GM15510 (cell line): Measurements from ENCODE around the gene SLC6A6.

Experiments
- POLR2A ChIP-seq: IDR thresholded peaks from 3 replicates; pipeline ENCODE4 v1.6.1; 2011; ENCODE audit warnings: borderline replicate concordance; ENCODE audit not compliant: insufficient read length; ENCODE audit errors: extremely low read depth

The SLC6A6 gene

DNA sequence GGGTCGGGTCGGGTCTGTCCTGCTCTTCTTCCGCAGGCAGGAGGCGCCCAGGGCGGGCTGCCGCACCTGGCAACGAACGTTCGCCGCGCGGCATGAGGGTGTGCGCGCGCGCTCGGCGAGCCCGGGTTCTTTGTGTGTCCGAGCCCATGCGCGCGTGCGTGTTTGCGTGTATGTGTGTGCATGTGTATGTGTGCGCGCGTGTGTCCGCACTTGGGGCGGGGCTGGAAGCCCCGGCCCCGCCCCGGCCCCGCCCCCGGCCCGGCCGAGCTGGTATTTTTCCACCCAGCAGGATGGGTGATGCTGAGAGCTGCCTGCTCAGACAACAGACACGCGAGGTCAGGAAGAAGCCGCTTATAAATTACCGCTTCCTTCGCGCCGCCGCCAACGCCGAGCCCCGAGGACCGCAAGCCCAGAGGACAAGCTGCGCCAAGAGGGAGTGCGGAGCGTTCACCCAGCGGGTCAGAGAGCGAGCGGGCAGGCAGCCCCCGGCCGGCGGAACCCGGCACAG lies at the start of gene SLC6A6:
SLC6A6 (plus strand) TSS at position 303 of the 508 bp plus-strand sequence. CDS start 41,029 bp downstream, outside the sequence.
- peak; percentile 79 for TF ChIP-seq POLR2A

DNA sequence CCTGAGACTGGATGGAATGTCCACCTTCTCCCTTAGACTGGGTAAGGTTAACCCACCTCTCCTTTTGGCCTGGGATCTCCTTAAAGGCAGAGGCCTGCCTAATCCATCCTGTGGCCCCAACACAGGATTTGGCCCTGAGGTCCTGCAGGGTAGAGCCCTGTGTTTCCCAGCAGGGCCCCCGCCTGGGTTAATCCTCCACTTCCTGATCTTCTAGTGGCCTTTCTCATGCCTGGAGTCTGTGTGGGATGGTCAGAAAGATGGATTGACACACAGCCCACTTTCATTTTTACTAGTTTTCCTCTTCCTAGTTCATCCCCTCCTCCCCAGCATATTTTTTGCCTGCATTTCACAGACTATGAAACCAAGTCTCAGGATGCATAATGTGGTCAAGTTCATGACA lies 48.9 kb upstream of the SLC6A6 start:
- TF ChIP-seq POLR2A = no peak

DNA sequence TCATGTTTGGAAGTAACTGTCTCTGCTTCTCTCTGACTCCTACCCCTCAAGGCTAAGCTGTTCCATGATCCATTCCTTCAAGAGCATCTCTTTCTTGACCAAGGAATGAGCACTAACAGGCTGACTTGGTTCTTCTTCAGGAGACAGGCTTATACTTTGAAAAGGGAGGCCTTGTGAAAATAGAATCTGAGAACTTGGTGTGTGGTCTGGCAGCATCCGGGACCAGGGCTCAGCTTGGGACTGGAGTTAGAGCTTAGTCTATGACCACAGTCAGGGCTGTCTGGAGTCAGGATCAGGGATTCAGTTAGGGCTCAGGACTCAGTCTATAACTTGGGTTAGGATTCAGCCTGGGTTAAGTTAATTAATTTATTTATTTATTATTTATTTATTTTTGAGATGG lies 44.9 kb upstream of the SLC6A6 start:
- no peak for TF ChIP-seq POLR2A

DNA sequence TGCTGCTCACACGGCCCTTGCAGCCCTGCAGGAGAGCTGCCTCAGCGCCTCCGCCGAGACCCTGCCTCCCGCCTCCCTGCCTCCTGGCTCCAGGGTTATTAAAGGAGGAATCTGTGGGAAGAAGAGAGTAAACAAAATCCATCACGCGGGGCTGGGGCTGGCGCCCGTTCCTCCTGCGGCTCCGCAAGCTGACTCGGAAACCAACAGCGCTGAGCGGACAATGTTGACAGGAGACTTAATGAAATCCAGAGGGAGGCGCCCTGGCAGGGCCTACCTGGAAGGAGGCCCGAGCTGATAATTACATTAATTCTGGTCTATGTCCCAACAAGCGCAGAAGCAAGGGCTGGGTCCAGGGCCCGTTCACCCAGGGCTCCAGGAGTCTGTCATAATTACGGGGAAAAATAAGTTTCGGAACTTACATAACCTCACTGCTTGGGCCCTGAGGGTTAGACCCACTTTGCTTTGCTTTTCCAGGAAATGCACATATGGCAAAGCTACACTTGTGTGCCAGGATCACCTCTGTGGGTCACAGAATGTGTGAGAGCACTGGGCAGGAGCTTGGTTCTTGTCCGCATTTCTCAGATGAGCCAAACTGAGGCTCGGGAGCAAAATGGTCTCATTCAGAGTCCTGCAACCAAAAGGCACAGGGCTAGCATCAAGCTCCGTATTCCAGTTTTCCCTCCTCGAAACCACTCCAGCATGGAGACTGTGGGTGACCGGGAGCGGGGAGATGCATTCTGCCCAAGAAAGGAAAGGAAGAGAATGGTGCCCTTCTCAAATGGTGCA lies 43.8 kb upstream of the SLC6A6 start:
- no peak for TF ChIP-seq POLR2A

DNA sequence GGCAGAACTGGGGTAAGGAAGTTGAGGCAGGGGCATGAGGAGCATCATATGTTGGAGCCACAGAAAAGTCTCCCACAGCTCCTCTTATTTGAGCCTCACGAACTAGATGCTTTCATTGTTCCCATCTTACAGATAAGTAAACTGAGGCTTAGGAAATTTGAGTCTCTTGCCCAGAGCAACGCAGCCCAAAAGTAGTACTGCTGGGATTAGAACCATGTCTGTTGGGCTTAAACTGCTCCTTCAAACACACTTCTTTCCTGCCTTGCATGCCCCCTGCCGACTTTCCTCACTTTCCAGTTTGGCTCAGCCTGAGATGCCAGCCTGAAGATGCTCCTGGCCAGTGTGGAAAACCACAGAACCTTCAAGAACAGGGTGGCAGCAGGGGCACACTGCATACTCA lies 43.1 kb upstream of the SLC6A6 start:
- no peak for TF ChIP-seq POLR2A

DNA sequence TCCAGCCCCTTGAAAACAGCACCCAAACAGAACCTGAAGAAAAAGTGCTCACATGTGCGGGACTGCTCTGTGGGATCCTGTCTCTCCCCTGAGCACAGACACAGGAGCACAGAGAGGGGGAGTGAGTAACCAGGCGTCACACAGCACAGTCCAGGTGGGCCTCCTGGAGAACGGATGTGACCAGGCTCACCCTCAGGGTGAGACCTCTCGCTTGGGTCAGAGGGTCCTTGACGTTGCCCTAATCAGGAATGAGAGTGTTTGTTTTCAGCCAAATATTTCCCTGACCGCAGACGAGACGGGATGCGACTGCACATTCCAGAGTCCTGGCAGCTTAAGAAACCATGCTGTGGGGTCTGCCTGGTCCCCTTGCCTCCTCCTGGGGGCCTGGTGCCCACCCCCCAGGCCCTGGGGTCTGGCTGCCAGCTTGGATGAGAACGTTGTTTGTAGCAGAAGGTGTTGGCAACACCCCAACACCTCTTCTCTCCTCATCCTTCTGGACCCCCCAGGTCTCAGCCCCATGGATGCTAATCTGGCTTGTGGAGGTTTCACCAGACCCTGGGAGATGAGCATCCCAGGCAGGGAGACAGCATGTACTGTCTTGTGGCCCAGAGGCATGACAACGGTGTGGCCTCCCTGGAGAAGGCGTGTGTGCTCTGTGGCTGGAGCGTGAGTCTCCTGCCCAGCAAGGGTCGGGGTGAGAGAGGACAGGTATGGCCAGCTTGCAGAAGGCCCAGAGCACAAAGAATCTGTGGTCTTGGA lies 42.1 kb upstream of the SLC6A6 start:
- no peak for TF ChIP-seq POLR2A

DNA sequence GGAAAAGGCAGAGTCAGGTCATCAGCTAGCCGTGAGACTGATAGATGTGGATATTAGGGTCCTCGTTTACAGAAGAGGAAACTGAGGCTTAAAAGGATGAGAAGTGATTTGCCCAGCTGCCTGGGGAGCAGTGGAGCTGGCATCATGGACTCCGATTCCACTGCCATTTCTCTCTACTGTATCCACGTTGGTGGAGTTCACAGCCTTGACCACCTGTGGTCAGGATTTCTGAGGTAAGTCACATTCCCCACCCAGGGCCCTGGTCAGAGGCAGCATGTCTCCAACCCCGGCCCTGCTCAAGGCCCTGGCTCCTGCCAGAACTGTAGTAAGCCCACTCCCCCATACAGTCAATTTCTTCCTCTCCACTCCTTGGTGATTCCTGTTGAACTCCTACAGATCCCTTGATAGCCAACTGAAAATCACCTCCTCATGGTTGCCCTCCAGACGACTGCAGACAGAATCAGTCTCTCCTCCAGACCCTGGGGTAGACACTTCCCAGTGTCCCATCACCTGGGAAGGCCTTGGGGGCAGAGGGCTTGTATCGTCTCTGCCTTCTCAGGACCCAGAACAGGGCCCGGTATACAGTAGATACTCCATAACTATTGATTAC lies 41.2 kb upstream of the SLC6A6 start:
- TF ChIP-seq POLR2A = no peak

DNA sequence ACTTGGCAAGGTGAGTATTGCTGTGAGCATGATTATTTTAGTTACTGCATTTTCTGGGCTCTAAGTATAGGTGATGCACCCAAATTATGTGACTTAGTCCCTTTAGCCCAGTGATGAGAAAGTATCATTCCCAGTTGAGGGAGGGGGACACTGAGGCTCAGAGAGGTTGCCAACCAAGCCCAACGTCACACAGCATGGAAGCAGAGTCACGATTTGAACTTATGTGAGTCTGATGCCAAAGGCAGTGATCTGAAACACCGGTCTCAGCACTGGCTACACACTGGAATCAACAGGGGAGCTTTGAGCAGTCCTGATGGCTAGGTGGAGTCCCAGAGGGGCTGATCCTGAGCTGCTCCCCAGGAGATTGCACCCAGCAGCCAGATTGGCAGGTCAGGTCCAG lies 39.5 kb upstream of the SLC6A6 start:
- no peak for TF ChIP-seq POLR2A

DNA sequence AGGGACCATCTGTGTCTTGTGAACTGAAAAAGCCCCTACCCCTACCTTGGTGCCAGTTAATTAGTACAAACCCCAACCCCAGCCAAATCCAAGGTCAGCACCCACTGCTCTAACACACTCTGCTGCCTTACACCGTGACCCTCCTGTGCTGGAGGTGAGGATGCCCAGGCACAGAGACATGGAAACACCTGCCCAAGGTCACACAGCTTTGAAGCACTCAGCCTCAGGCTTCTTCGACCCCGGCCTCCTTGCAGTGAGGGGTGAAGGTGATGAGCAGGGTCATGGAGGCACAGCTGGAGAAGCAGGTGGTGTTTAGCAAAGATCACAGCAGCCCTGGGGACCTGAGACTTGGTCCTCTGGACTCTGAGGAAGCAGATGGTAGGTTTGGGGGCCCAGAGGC lies 39.0 kb upstream of the SLC6A6 start:
- no peak for TF ChIP-seq POLR2A

DNA sequence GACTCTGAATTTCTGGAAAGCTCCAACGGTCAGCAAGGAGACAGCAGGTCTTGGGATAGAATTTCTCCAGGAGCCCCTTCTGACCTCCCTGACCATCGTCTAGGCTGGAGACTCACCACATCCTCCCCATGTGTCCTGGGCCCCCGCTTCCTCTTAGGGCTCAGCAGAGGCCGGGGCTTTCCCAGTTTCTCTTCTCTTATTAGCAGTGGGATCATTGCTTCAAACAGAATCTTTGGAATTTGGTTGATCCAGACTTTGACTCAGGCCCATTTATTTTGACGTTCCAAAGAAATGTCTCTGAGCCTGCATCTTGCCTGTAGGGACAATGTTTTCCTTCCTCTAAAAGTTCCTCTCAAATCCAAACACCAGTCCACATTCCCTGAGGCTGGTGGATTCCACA lies 38.4 kb upstream of the SLC6A6 start:
- TF ChIP-seq POLR2A = no peak

DNA sequence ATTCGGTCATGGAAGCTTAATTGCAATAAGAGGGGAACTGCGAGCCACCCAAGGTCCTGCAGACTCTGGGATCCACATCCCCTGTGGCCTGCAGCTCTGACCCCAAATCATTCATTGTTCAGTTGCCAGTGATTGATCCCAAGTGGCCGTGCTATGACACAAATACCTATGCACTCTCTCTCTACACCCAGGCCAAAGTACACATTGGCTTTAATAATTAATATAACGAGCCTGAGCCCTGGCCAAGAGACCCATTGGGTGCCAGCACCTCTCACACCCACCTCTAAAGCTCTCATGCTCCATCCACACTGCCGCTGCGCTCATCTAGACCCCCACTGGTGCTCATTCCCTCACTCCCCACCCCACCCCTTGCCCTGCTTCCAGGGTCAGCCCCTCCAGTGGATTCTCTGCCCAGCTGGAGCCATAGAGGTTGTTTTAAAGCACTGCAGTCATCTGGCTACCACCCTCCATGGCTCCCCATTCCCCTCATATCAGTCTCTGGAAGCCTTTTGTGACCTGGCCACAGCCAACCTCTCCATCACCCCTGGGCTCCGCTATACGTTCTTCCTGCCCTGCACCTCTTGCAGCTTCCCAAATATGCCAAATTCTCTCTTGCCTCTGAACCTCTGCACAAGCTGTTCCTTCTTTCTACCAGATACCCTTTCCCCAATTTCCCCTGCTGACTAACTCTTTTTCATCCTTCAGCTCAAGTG lies 37.7 kb upstream of the SLC6A6 start:
- TF ChIP-seq POLR2A = no peak

DNA sequence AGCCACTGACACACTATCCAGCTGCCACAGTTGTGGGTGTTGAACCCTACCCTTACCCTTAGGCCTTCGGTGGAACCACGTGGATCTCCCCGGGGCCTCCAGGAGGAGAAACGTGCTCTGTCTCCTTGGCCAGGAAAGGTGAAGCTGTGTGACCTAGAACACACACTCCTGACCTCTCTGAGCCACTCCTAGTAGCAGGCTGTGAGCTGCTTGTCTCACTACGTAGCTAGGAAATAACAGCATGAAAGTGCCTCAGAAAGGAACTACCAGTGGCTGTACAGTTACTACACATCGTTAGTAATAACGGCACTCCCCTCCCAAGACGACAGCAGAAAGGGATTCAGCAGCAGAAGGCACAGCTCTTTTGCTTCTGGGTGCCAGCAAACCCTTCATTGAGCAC lies 36.2 kb upstream of the SLC6A6 start:
- TF ChIP-seq POLR2A = no peak

DNA sequence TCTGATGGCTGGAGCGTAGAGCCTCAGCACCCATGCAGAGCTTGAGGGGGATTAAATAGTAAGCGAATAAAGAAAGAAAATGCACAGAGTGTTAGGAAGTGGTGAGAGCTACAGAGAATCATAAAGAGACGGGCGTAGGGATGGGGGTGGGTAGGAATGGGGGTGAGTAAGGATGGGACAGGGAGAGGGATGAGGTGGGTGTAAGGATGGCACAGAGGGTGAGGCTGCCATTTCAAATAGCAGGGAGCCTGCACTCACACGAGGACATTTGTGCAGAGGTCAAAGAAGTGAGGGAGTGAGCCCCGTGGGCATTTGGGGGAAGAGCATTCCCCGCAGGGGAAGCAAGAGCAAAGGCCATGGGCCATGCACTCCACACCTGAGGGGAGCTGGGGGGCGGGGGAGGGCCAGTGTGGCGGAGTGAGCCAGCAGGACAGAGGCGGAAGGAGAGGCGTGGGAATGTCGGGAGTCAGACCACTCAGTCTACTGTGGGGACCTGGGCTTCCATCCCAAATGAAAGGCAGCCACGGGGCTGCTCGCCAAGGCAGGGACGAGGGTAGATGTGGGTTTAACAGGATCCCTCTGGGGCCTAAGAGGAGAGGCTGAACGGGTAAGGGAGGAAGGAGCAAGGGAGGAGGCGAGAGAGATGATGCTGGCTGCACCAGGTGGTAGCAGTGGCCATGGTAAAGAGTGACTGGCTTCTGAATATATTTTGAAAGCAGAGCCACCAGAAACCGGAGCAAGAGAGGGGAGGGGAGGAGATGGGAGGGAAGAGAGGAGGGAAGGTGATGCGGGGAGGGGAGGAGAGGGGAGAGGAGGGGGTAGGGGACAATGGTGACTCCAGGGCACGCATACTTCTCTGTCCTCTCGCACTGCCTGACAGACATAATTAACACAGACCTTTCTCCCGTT lies 35.2 kb upstream of the SLC6A6 start:
- TF ChIP-seq POLR2A = no peak

DNA sequence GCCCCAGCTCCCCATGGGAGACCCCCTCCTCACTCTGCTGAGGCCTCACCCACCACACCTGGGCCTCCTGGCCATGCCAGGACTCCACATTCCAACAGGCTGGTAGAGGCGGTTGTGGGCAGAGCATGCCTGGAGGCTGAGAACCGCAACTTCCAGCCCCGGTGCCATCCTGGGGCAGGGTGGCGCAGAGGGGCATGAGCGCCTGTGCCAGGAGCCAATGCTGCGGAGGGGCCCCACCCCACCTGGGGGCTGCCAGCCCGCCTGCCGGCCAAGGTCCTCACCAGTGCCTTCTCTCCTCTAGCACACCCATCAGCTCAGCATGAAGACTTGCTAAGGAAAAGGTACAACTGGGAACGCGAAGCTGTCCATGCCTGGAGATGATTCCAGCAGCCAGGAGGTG lies 34.3 kb upstream of the SLC6A6 start:
- no peak for TF ChIP-seq POLR2A
